Activated B cell treated with CpG ODN at 0.5 μM for 24 hours (primary cell): Measurements from ENCODE around the gene PKDREJ. TPM values are rescaled to one million over a fixed set of nuclear protein-coding genes. Genes with fewer than 3 reads are reported as not detected.

Experiments
- ATAC-seq: fragments of 200-7000 bp; cut with Tn5 transposase; one replicate; pipeline ENCODE4 v1.10.0; 2021; ENCODE audit warnings: low read depth, mild to moderate bottlenecking, moderate library complexity
- CTCF ChIA-PET: fragments of 350-600 bp; sonication (Branson Sonifier 250); formaldehyde crosslinking; loops from one replicate; lab custom pipeline; 2021; ENCODE audit warnings: antibody characterized with exemption; lab: Charles Lee
- POLR2A ChIA-PET: fragments of 350-600 bp; sonication (Branson Sonifier 250); formaldehyde crosslinking; loops from one replicate; lab custom pipeline; 2021; ENCODE audit warnings: antibody characterized with exemption; lab: Charles Lee
- DNase-seq: peaks from one replicate; pipeline ENCODE4 v3.0.0; 2022
- H3K27ac Mint-ChIP-seq: one replicate; pipeline ENCODE4 v1.8.0; 2020; ENCODE audit warnings: mixed read lengths
- H3K27me3 Mint-ChIP-seq: one replicate; pipeline ENCODE4 v1.8.0; 2021; ENCODE audit warnings: mixed read lengths
- H3K36me3 Mint-ChIP-seq: one replicate; pipeline ENCODE4 v1.8.0; 2021; ENCODE audit warnings: low read depth, mixed read lengths
- H3K4me1 Mint-ChIP-seq: one replicate; pipeline ENCODE4 v1.8.0; 2021; ENCODE audit warnings: mixed read lengths
- H3K4me3 Mint-ChIP-seq: one replicate; pipeline ENCODE4 v1.8.0; 2020; ENCODE audit warnings: mild to moderate bottlenecking, mixed read lengths
- H3K9me3 Mint-ChIP-seq: one replicate; pipeline ENCODE4 v1.8.0; 2020; ENCODE audit warnings: mixed read lengths
- CTCF ChIP-seq: fragments of 200-600 bp; IDR thresholded peaks from one replicate; pipeline ENCODE4 v1.8.0; 2022; ENCODE audit warnings: antibody characterized with exemption, mild to moderate bottlenecking
- intact Hi-C: fragments of 100-400 bp; cut with micrococcal nuclease; formaldehyde crosslinking; loops from one replicate; pipeline ENCODE4 v1.15.1; 2024
- total RNA-seq: library from RNA; stranded (reverse); gene quantifications from 2 replicates; pipeline ENCODE4 v1.2.3, GENCODE V29; 2022

The PKDREJ gene
- total RNA-seq, 1 donor from 2014 or later, result not detected

GRCh38 chr22:46239261-46240048 lies 23.7 kb downstream of the PKDREJ start:
- TF ChIP-seq CTCF, result no peak
- Mint-ChIP-seq H3K4me1 (peaks cover 21% of the 10 kb centered on the region), H3K9me3 (no peaks in the 10 kb centered on the region), H3K27ac (peak overlapping the region; percentile 70), H3K36me3 (peaks cover 35% of the 10 kb centered on the region), H3K27me3 (no peaks in the 10 kb centered on the region), H3K4me3 (no peak overlapping the region)
- CTCF ChIA-PET, result no interaction called here
- ATAC-seq, result no peak
- DNase-seq, result no peak
- POLR2A ChIA-PET, result interaction anchor here (2.3 kb wide), 1 partner anchor 11 kb away, joined by 5 read pairs; no protein-coding TSS in a partner anchor
- intact Hi-C loops, result no loop called here

GRCh38 chr22:46238541-46238940 lies 24.6 kb downstream of the PKDREJ start:
- ChIA-PET CTCF (no interaction called here), POLR2A (no interaction called here)
- ATAC-seq, result no peak
- no peaks in the 10 kb centered on the region for H3K9me3 Mint-ChIP-seq
- H3K27ac Mint-ChIP-seq, result no peak overlapping the region
- no peak overlapping the region for H3K4me3 Mint-ChIP-seq
- DNase-seq, result no peak
- peaks cover 28% of the 10 kb centered on the region for H3K36me3 Mint-ChIP-seq
- H3K4me1 Mint-ChIP-seq, result peaks cover 21% of the 10 kb centered on the region
- intact Hi-C loops, result no loop called here
- no peak for TF ChIP-seq CTCF
- no peaks in the 10 kb centered on the region for H3K27me3 Mint-ChIP-seq

- no peak for TF ChIP-seq CTCF
Observed at GRCh38 chr22:46237453-46238124, 25.6 kb downstream of the PKDREJ start.

GRCh38 chr22:46234969-46235368 lies 28.2 kb downstream of the PKDREJ start:
- Mint-ChIP-seq H3K27ac (no peak overlapping the region), H3K27me3 (no peaks in the 10 kb centered on the region), H3K4me3 (no peak overlapping the region), H3K4me1 (peaks cover 12% of the 10 kb centered on the region), H3K9me3 (no peaks in the 10 kb centered on the region), H3K36me3 (peaks cover 32% of the 10 kb centered on the region)
- intact Hi-C loops, result no loop called here
- no peak for TF ChIP-seq CTCF
- DNase-seq (no peak), ATAC-seq (no peak)
- CTCF ChIA-PET, result no interaction called here
- POLR2A ChIA-PET, result no interaction called here

More at GRCh38 chr22:46237453-46238124, 25.6 kb downstream of the PKDREJ start:
- Mint-ChIP-seq H3K4me3 (no peak overlapping the region), H3K4me1 (peaks cover 23% of the 10 kb centered on the region), H3K27ac (no peak overlapping the region), H3K27me3 (no peaks in the 10 kb centered on the region), H3K9me3 (no peaks in the 10 kb centered on the region), H3K36me3 (peaks cover 26% of the 10 kb centered on the region)
- DNase-seq (no peak), ATAC-seq (no peak)
- ChIA-PET CTCF (no interaction called here), POLR2A (no interaction called here)
- intact Hi-C loops, result no loop called here

- intact Hi-C loops, result no loop called here
- DNase-seq, result no peak
- Mint-ChIP-seq H3K27ac (no peak overlapping the region), H3K4me1 (peaks cover 1% of the 10 kb centered on the region), H3K4me3 (no peak overlapping the region), H3K27me3 (no peaks in the 10 kb centered on the region), H3K9me3 (no peaks in the 10 kb centered on the region), H3K36me3 (peaks cover 32% of the 10 kb centered on the region)
- CTCF ChIA-PET, result no interaction called here
- POLR2A ChIA-PET, result no interaction called here
- no peak for TF ChIP-seq CTCF
- ATAC-seq, result peak; percentile 47
Observed at GRCh38 chr22:46233231-46233630, 29.9 kb downstream of the PKDREJ start.
